Measurements from ENCODE around the gene PCK2.

- TF ChIP-seq CTCF (IDR thresholded peaks at IDR 0.05) (peak in 1 of 6 experiments; percentile 4), POLR2A (IDR thresholded peaks at IDR 0.05) (peak in 2 of 4 donors; percentile 31 to 59)
These were observed 20.7 kb downstream of the PCK2 start, which contains the start of the genes DCAF11 and NRL for GRCh38 chr14:24114532-24115421.
